Jurkat, Clone E6-1 (cell line): Measurements from ENCODE around the gene FNTB. TPM values are rescaled to one million over a fixed set of nuclear protein-coding genes. Genes with fewer than 3 reads are reported as not detected.
A peak's percentile ranks its signal among the peaks of the same experiment; 100 is the strongest.

Experiments
- DNase-seq: peaks from one replicate; pipeline ENCODE4 v3.0.0-alpha.2; 2011; ENCODE audit warnings: low read depth, low spot score
- H3K4me3 ChIP-seq: 2 replicates; pipeline ENCODE4 v1.5.1; 2011; ENCODE audit warnings: mild to moderate bottlenecking, low read length, control low read depth, moderate library complexity
- polyA plus RNA-seq: library from polyadenylated mRNA; unstranded; fragments of >200 nt; gene quantifications from one replicate; pipeline ENCODE4 v1.2.1, GENCODE V29; 2012; ENCODE audit warnings: missing spikeins; ENCODE audit not compliant: insufficient read length, insufficient read depth

FNTB gene, protein sequence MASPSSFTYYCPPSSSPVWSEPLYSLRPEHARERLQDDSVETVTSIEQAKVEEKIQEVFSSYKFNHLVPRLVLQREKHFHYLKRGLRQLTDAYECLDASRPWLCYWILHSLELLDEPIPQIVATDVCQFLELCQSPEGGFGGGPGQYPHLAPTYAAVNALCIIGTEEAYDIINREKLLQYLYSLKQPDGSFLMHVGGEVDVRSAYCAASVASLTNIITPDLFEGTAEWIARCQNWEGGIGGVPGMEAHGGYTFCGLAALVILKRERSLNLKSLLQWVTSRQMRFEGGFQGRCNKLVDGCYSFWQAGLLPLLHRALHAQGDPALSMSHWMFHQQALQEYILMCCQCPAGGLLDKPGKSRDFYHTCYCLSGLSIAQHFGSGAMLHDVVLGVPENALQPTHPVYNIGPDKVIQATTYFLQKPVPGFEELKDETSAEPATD
- polyA plus RNA-seq = 23.7 TPM

DNA sequence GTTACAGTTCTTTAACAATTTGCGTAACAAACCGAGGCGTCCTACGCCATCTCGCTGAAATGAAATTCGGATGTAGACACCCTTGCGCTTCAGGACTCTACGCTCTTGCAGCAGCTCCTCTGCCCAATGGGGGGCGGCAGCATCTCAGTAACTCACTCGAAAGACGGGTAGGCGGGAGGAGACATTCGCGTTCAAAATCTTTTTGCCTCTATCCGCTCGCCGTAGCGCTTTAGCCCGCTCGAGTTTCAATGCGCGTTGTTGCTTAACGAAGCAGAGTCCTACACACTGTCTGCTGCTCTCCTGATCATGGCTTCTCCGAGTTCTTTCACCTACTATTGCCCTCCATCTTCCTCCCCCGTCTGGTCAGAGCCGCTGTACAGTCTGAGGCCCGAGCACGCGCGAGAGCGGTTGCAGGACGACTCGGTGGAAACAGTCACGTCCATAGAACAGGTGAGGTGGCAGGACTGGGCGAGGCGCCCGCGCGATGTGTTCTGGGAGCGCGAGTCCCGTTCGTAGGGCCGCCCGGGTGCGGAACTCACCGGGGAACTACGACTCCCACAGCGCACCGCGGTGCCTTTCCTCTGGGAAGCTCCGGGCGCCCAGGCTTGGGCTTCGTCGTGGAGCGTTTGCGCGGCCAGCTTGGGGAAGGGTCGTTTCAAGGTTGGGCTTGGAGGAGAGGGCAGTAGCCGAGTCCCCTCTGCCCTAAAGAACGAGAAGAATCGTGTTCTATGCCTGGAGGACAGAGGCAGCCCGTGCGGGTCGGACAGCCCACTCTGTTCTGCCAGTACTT lies at the start of gene FNTB:
TSS of gene FNTB (plus strand) at position 248 of the 790 bp plus-strand sequence. CDS start at position 307, 59 bp downstream.
- H3K4me3 ChIP-seq = peak within 1 kb of the TSS; percentile 93
- peak; percentile 96 for DNase-seq

DNA sequence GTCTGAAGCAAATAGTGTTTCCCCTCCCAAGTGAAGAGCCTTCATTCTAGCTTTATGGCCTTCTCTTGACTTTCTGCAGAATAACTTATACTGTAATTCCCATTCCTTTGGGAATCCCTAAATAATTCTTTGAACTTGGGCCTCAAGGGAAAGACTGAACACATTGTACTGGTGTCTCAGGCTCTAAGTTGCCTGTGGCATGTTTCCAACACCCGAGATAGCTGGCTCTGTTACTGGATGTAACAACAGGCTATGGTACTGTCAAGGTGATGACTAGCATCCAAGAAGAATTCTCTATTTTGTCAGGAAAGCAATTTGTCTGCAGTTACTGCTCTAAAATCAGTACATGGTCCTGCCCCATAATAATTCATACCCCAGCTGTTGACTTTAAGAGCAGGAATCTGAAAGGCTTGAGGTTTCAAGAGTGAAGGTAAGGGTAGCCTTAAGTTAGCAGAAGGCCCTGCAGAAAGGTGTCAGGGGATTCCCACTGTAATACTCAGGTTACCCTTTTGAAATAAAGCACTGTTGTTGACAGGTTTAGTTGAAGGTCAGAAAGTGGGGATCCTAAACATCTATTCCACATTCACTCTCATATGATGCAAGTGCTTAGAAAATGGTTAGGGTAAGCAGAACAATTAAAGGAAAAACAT lies 49.4 kb upstream of the FNTB start:
- no peak overlapping the region for H3K4me3 ChIP-seq
- DNase-seq = no peak

DNA sequence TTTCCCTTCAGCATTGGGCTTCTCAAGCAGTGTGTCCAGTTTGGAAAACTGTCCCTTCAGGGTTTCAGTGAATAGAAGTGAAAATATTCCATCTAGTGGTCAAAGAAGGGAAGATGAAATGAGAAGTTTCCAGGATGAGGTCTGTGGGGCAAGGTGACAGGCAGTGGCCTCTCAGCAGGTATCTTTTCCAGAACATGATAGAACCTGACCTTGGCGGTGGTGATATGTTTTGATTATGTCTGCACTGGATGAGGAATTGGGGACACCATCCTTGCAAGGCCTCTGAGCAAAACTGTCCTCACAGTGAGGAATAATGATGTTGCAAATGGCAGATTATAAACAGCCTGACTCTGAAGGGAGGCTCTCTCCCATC lies 48.9 kb upstream of the FNTB start:
- no peak overlapping the region for H3K4me3 ChIP-seq
- no peak for DNase-seq

DNA sequence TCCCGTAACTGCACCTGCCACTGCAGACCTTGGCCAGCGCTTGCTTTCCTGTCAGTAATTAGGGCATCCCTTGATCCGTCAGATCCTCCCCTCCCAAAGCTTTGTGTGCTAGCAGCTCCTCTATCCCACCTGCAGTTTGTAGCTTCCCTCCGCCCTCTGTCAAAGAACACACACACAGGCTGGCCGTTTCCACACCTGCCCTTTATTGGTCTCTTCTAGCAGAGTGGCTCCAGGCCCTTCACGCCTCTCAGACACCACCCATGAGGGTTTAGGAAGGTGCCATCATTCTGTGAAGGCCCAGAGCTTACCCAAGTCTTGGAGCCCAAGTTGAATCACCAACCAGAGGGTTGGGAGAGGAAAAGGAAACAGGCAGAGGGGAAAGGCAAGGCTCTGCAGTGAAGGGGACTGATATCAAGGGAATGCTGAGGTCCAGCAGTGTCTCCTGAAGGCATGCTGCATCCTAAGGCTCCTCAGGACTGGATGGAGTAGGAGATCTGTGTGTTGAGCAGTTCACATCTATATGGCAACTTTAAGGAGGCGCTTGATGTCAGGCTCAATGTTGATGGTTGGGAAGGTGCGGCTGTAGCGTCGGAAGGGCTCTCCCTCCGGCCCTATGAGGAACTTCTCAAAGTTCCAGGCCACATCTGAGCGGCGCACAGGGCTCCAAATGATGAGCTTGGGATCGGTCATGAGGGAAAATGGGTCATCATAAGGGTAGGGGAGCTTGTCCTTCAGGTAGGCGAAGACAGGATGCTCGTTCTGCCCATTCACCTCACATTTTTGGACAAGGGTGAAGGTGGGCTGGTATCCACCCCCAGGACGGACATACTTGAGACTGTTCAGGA lies 47.5 kb upstream of the FNTB start:
- H3K4me3 ChIP-seq = no peak overlapping the region
- DNase-seq = no peak

DNA sequence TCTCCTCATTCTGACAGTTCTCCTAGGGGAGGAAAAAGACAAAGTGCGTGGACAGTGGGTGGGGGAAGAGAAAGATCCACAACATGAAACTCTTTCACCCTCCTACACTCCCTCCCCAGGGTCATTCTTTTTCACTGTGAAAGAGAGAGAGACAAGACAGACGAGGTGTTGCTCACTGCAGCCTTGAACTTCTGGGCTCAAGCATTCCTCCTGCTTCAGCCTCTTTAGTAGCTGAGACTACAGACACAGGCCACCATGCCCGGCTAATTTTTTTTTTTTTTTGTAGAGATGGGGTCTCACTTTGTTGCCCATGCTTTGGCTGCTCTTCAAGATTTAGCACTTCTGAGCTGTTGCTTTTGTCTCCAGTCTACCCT lies 46.9 kb upstream of the FNTB start:
- H3K4me3 ChIP-seq = no peak overlapping the region
- DNase-seq = no peak

DNA sequence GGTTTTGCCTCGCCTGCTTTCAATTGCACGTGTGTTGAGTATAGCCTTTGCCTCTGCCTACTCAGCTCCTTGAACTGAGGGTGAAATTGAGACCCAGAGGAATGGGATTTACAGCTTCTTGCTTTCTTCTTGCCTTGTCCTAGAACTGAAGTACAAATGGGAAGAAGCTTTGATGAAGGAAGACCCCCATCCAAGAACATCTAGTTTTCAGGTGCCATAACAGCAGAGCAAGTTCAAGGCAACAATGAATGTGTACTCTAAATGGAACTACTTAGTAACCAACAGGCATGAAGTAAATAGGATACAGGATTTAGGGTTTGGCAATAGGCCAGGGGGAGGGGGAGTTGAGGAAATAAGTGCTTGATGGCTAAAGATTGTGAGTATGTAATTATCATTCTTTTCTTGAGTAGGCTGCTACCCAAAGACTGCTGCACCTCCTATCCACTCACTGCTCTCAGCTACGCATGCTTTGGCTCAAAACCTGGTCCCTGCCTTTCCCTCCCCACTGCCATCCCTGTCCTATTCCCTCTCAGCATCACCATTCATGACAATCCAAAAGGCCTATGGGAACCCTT lies 46.3 kb upstream of the FNTB start:
- DNase-seq = peak; percentile 16
- H3K4me3 ChIP-seq = no peak overlapping the region

DNA sequence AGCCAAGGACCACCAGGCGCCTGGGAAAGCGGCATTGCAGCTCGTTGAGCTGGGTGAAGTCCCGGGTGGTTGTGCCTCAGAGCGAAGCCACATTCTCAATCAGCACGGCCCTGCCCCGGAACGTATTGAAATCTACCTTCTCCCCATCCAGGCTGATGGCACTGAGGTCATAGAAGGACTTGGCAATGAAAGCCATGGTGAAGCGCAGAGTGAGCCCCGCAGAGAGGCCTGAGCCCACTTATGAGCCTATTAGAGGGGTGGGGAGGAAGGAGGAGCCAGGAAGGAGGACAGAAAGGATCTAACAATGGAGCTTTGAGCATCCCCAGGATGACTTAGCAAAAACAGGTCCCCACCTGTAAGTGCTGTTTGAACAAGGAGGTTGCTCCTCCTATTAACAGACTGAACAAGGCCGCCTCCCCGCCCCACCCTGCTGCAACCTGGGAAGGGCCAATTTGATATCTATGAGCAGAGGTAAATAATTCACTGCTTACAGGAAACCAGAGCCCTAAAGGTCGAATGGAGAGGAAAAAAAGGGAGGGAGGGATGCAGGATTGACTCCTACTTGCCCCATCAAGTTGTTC lies 44.1 kb upstream of the FNTB start, which contains the start of gene GPX2:
TSS of gene GPX2 (minus strand) at position 215 of the 581 bp plus-strand sequence. CDS start at position 196, 19 bp downstream.
- DNase-seq = no peak
- H3K4me3 ChIP-seq = no peak within 1 kb of the TSS

DNA sequence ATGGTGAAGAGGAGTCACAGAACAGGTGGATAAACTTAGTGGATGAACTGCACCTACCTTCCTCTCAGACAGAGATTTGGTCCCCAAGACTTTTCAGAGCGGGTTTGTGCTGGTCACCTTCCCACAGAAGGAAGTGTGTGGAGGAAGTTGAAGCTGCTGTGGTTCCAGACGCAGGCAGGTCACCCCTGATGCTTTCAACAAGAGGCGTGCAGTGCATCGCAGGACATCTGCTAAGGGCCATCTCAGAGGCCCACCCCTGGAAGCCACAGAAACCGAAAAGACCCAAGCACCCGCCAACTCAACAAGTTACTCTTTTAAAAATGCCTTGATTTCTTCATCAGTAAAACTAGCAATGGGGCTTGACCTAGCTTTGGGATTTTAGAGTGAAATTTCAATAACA lies 43.1 kb upstream of the FNTB start:
- no peak overlapping the region for H3K4me3 ChIP-seq
- DNase-seq = no peak

DNA sequence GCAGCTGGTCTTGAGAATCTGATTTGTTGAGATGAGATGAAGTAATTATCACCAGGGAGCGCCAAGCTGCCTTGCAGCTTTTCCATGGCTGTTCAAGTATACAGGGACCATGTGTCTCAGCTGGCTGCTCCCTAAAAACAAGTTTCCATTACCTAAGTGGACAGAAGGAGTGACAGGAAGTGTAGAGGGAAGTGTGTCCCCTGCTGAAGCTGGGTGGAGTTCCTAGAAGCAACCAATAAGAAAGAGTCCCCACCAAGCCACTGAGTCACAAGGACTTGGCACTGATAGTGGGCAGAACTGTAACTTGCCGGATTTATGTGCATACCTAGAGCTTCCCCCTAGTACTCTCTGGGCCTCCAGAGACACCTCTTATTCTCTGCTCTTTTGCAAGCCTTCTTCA lies 42.7 kb upstream of the FNTB start:
- H3K4me3 ChIP-seq = no peak overlapping the region
- DNase-seq = no peak

DNA sequence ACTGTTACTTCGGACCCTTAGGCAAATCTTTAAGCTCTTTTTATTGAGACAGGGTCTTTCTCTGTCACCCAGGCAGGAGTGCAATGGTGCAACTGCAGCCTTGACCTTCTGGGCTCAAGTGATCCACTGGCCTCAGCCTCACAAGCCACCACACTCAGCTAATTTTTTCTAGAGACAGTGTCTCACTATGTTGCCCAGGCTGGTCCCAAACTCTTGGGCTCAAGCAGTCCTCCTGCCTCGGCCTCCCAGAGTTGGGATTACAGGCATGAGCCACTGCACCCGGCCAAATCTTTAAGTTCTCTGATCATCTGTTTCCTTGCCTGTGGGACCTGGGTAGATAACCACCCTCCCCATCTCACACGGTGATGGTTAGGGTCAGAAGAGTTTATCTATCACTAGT lies 41.8 kb upstream of the FNTB start:
- H3K4me3 ChIP-seq = no peak overlapping the region
- DNase-seq = no peak

DNA sequence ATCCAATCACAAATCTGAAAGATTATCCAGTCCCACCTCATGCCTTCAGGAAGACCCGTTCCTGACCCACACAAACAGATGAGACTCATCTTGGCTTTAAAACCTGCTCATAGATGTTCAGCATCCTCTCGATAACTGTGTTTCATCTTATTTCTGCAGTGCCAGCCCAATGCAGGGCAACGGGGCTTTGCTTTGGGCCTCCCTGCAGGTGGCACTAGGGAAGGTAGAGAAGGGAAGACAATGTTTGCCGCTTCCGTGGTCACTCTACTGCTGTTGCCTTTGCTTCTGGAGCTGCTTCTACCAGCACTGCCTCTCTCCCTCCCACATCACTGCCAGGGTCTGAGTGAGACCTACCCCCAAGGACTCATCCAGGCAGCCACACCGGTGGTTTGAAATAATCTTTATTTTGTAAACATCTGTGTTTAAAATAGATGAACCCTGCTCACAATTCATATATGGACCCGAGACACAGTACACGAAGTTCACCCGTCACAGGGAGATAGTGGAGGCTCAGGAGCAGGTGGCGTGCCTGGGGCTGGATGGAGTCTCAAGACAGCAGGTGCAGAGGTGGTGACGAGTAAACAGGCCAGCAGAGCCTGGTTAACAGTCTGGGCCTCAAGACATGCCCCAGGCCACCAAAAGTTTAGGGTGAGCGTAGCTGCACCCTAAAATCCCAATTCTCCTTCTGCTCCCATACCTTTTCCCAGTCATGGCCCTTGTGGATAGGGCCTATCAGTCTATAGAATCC lies 41.1 kb upstream of the FNTB start:
- H3K4me3 ChIP-seq = no peak overlapping the region

DNA sequence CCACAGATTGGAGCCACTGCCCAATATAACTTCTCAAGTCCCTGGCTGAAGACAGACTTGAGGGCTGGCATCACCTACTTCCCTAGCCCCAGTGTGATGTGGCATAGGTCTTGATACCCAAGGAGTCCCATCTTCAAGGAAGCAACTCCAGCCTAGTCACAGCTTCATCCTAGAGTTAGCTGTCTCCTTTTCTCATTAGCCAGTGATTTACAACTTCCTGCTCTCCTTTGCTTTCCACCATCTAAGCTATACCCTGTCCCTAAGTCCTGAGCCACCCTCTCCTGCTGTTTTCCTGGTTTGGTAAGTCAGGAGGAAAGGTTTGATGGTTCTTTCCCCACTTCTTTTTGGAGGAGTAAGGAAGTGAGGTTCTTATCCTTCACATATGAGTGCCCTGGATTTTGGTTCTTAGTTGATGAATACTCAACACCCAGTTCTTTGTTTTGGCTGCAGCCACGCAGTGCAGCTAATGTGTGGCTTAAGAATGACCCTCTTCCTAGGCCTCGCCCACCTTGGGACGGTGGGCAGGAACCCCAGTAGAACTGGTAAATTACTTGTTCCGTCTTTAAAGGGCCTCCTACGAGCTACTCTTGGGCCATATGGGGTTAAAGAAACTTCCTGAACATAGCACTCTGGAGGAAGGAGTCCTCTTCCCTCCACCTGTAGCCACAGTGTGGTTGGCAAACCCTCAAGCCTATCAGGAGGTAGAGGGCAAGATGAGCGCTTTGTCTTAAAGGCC lies 40.2 kb upstream of the FNTB start:
- no peak overlapping the region for H3K4me3 ChIP-seq
- peak; percentile 20 for DNase-seq

More for the DNA sequence above, 41.1 kb upstream of the FNTB start:
- no peak for DNase-seq

DNA sequence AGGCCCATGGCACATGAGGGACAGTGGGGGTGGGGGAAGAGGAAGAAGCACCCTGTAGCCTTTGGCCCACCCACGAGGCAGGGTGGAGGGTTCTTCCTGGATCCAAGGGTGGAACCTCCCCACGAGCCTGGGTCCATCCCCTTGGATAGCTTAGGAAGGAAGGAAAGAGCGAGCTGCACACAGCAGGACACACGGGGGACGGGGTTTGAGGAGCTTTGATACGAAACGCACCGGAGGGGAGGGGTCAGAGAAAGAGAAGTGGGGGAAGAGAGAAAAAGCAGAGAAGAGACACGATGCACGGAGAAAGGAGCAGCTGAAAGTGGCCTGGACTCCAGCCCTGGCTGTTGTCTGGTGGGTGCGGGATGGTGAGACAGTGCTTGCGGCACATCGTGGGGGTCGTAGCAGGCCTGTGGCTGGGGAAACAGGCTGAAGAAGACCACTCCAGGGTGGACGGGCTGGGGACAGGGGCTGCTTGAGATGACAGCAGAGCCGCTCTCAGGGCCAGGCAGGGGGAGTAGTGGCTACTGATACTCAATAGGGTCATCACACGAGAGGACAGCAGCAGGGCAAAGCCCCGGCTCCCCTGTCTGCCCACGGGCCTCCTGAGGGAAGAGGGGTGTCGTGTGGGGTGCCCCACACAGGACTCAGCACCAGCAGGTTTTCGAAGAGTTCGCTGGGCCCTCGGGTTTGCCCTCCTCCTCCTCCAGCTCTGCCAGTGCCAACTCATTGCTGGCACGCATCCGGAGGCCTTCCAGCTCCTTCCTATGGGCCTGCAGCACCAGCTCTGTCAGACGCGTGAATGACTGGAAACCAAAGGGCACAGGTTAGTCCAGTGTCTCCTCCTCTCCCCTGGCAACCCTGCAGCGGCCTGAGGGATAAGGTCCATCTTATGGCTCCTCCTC lies 38.7 kb upstream of the FNTB start:
- no peak overlapping the region for H3K4me3 ChIP-seq
- DNase-seq = no peak

DNA sequence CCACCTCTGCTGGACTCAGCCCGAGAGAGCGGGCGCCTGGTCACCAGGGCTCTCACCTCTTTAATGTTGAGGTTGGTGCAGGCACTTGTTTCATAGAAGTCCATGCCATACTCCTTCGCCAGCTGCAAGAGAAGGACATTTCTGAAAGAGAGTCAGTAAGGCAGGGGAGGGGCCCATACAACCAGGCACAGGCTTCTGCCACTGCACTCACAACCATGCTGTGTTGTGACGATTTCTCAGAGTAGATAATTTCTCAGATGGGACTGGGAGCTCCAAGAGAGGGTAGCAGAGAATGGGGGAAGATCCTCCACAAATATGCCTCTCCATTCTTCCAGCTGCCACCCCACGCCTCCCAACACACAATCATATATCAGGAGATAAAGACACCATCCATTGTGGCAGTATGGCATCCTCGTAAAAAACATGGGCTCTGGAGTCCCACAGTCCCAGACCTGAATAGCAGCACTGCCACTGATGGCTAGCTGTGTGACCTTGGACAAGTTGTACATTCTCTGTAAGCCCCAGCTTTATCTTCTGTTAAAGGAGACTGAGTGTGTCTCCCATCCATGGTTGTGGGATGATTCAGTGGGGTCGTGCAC lies 38.0 kb upstream of the FNTB start:
- no peak overlapping the region for H3K4me3 ChIP-seq
- DNase-seq = no peak

DNA sequence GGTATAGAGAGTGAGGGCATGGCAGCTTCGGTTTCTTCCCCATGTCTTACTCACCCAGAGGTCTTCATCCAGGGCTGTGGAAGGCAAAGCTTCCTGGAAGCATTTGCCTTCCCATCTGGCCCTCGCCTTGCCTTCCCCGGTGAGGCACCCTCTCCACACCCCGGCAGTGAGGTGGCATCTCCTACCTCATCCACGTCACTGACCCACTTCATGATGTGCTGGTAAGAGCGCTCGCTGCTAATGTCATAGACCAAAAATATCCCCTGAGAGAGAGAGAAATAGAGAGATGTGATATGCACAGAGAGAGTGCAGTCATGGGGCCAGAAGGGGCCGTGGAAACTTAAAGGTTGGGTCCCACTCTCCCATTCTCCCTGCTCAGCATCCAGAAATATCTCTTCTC lies 35.8 kb upstream of the FNTB start:
- no peak overlapping the region for H3K4me3 ChIP-seq
- DNase-seq = no peak

DNA sequence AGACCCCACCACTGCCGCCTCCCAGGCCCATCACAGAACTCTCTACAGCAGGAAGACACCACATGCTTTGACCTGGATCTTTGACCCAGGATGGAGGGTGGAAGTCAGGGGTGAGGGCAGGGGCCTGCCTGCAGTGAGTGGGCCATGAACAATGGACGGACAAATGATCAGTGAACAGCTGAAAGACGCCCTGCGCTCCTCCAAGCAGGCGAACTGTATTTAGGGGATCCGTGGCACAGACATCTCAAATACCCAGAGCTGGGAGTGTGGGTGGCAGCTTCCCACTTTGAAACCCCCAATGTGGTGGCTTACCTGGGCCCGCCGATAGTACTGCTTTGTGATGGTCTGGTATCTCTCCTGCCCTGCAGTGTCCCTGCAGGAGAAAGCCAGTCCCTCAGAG lies 35.4 kb upstream of the FNTB start:
- DNase-seq = no peak
- no peak overlapping the region for H3K4me3 ChIP-seq
